Smooth muscle cell (in vitro differentiated cells): Measurements from ENCODE around the gene ITGAE. TPM values are rescaled to one million over a fixed set of nuclear protein-coding genes. Genes with fewer than 3 reads are reported as not detected.

Source experiments
- DNase-seq: peaks from one replicate; lab custom pipeline; 2025; ENCODE audit not compliant: unreplicated experiment; lab: John Stamatoyannopoulos, UW
- H2AFZ ChIP-seq: fragments of 200-600 bp; sonication (generic); 2 replicates; pipeline ENCODE4 v1.6.0; 2016; ENCODE audit warnings: antibody characterized with exemption, low read depth, mild to moderate bottlenecking
- H3F3A ChIP-seq: fragments of 200-600 bp; sonication (generic); 2 replicates; pipeline ENCODE4 v1.6.0; 2017; ENCODE audit warnings: antibody characterized with exemption, low read depth
- H3K27ac ChIP-seq: fragments of 200-600 bp; sonication (generic); 2 replicates; pipeline ENCODE4 v1.5.1; 2016; ENCODE audit warnings: low read depth, mild to moderate bottlenecking
- H3K27me3 ChIP-seq: fragments of 200-600 bp; sonication (generic); 2 replicates; pipeline ENCODE4 v1.6.1; 2016; ENCODE audit warnings: low read depth, mild to moderate bottlenecking
- H3K36me3 ChIP-seq: fragments of 200-600 bp; sonication (generic); 2 replicates; pipeline ENCODE4 v1.5.1; 2016; ENCODE audit warnings: low read depth
- H3K4me1 ChIP-seq: fragments of 200-600 bp; sonication (generic); 2 replicates; pipeline ENCODE4 v1.5.1; 2016; ENCODE audit warnings: low read depth
- H3K4me2 ChIP-seq: fragments of 200-600 bp; sonication (generic); 2 replicates; pipeline ENCODE4 v1.6.0; 2016; ENCODE audit warnings: mild to moderate bottlenecking
- H3K4me3 ChIP-seq: fragments of 200-600 bp; sonication (generic); 2 replicates; pipeline ENCODE4 v1.5.1; 2016; ENCODE audit warnings: mild to moderate bottlenecking
- H3K79me2 ChIP-seq: fragments of 200-600 bp; sonication (generic); 2 replicates; pipeline ENCODE4 v1.6.0; 2016; ENCODE audit warnings: low read depth, mild to moderate bottlenecking
- H3K9ac ChIP-seq: fragments of 200-600 bp; sonication (generic); 2 replicates; pipeline ENCODE4 v1.6.0; 2016; ENCODE audit warnings: low read depth
- H3K9me3 ChIP-seq: fragments of 200-600 bp; sonication (generic); replicated peaks from 2 replicates; pipeline ENCODE4 v1.5.1; 2016; ENCODE audit warnings: low read depth
- H4K20me1 ChIP-seq: fragments of 200-600 bp; sonication (generic); 2 replicates; pipeline ENCODE4 v1.6.0; 2016; ENCODE audit warnings: low read depth
- CTCF ChIP-seq: fragments of 200-600 bp; sonication (generic); IDR thresholded peaks from 2 replicates; pipeline ENCODE4 v1.5.1; 2017; ENCODE audit warnings: borderline replicate concordance, mild to moderate bottlenecking, antibody characterized with exemption; ENCODE audit not compliant: insufficient read depth, poor library complexity, severe bottlenecking
- WGBS: methylation state at CpG from one replicate; pipeline ENCODE4 v1.1.7; 2016; ENCODE audit warnings: low lambda C conversion rate; 5-methylcytosine and 5-hydroxymethylcytosine counted together
- polyA plus RNA-seq: library from polyadenylated mRNA; unstranded; fragments of >200 nt; fragmentation: Nextera tagmentation; extraction: Ambion mirVana; gene quantifications from 2 replicates; pipeline ENCODE4 v1.2.1, GENCODE V29; 2016
- total RNA-seq: library from RNA; depleted of rRNA; stranded (reverse); fragments of >200 nt; gene quantifications from 2 replicates; pipeline ENCODE4 v1.2.3, GENCODE V29; 2014

Gene ITGAE
- total and polyA plus RNA-seq, 2 experiments from 2014 or later: 43.8 to 66.7 TPM

GRCh38 chr17:3815122-3815521 is 14.1 kb upstream of the ITGAE start:
- 93% methylated on average over 6 of the region's 6 CpGs for WGBS
- Histone ChIP-seq H3K9ac (no peak overlapping the region), H3K4me1 (no peaks in the 10 kb centered on the region), H3K79me2 (no peaks in the 10 kb centered on the region), H3K27me3 (no peaks in the 10 kb centered on the region), H3K4me2 (no peak overlapping the region), H4K20me1 (no peaks in the 10 kb centered on the region), H2AFZ (no peak overlapping the region), H3K36me3 (peaks cover 32% of the 10 kb centered on the region), H3K9me3 (no peaks in the 10 kb centered on the region), H3K4me3 (no peak overlapping the region), H3F3A (no peaks in the 10 kb centered on the region), H3K27ac (no peak overlapping the region)
- DNase-seq: no peak
- TF ChIP-seq CTCF: no peak

DNA sequence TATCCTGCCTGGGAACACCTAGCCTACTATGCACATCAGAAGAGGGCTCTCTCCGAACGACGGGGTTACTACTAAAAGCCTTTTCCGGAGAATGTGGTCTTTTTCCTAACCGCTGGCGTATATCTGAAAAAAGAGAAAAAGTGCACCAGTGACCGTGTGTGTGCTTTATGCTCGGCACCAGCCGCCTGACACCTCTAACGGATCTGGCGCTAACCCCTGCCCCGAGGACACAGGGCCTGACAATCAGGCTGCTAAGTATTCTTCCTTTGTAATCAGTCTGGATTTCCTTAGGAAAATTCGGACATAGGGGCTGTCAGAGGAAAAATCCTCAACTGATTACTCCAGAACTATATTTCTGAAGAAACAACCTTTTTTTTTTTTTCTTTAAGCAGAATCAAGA is 13.4 kb upstream of the ITGAE start:
- Histone ChIP-seq H3K4me3 (no peak overlapping the region), H3K4me1 (no peaks in the 10 kb centered on the region), H3K27me3 (no peaks in the 10 kb centered on the region), H2AFZ (no peak overlapping the region), H3K79me2 (no peaks in the 10 kb centered on the region), H3F3A (no peaks in the 10 kb centered on the region), H3K36me3 (peaks cover 27% of the 10 kb centered on the region), H3K9ac (no peak overlapping the region), H4K20me1 (no peaks in the 10 kb centered on the region), H3K27ac (no peak overlapping the region), H3K4me2 (no peak overlapping the region), H3K9me3 (no peaks in the 10 kb centered on the region)
- no peak for TF ChIP-seq CTCF
- WGBS: 95% methylated on average over 13 of the region's 13 CpGs
- no peak for DNase-seq

- Histone ChIP-seq H2AFZ (no peak overlapping the region), H3K4me1 (no peaks in the 10 kb centered on the region), H4K20me1 (no peaks in the 10 kb centered on the region), H3K9ac (no peak overlapping the region), H3K36me3 (peaks cover 24% of the 10 kb centered on the region), H3K79me2 (no peaks in the 10 kb centered on the region), H3K9me3 (no peaks in the 10 kb centered on the region), H3K27ac (no peak overlapping the region), H3K4me3 (no peak overlapping the region), H3F3A (no peaks in the 10 kb centered on the region), H3K27me3 (no peaks in the 10 kb centered on the region), H3K4me2 (no peak overlapping the region)
- TF ChIP-seq CTCF: no peak
- no peak for DNase-seq
- WGBS: 97% methylated on average over 15 of the region's 15 CpGs
Observed at GRCh38 chr17:3813171-3813570, 12.2 kb upstream of the ITGAE start.

GRCh38 chr17:3812771-3813170 is 11.8 kb upstream of the ITGAE start:
- Histone ChIP-seq H3K9me3 (no peaks in the 10 kb centered on the region), H3K4me2 (no peak overlapping the region), H3K27me3 (no peaks in the 10 kb centered on the region), H4K20me1 (no peaks in the 10 kb centered on the region), H3K4me1 (no peaks in the 10 kb centered on the region), H3K4me3 (no peak overlapping the region), H3K36me3 (peaks cover 28% of the 10 kb centered on the region), H2AFZ (no peak overlapping the region), H3K9ac (no peak overlapping the region), H3F3A (no peaks in the 10 kb centered on the region), H3K79me2 (no peaks in the 10 kb centered on the region), H3K27ac (no peak overlapping the region)
- no peak for TF ChIP-seq CTCF
- DNase-seq: no peak
- WGBS: 83% methylated on average over 12 of the region's 12 CpGs
